A549 (cell line): Measurements from ENCODE around the gene FAM228B.

Source experiments
- CBX2 ChIP-seq: fragments of 200-600 bp; sonication (generic); IDR thresholded peaks from 2 replicates; pipeline ENCODE4 v1.6.1; 2016; ENCODE audit warnings: low read depth, mild to moderate bottlenecking, borderline replicate concordance
- CHD4 ChIP-seq: fragments of 200-600 bp; sonication (generic); IDR thresholded peaks from 2 replicates; pipeline ENCODE4 v1.6.1; 2016; ENCODE audit warnings: antibody characterized with exemption, mild to moderate bottlenecking, borderline replicate concordance
- CTCF ChIP-seq: fragments of >200 bp; sonication (Bioruptor Twin); formaldehyde crosslinking; IDR thresholded peaks from 3 replicates; pipeline ENCODE4 v1.5.1; 2016
- ELK1 ChIP-seq: fragments of 150-350 bp; IDR thresholded peaks from 2 replicates; pipeline ENCODE4 v1.6.1; 2014; ENCODE audit warnings: low read depth, mild to moderate bottlenecking, low read length
- ESRRA ChIP-seq: fragments of 150-350 bp; IDR thresholded peaks from 2 replicates; pipeline ENCODE4 v1.6.1; 2014; ENCODE audit warnings: mild to moderate bottlenecking, low read length, borderline replicate concordance
- KDM1A ChIP-seq: fragments of 200-600 bp; sonication (generic); IDR thresholded peaks from 2 replicates; pipeline ENCODE4 v1.6.1; 2016; ENCODE audit warnings: low read depth, mild to moderate bottlenecking
- MAZ ChIP-seq: fragments of 150-350 bp; IDR thresholded peaks from 2 replicates; pipeline ENCODE4 v1.6.1; 2014; ENCODE audit warnings: antibody characterized with exemption, low read depth, low read length, borderline replicate concordance
- POLR2A ChIP-seq: IDR thresholded peaks from 2 replicates; pipeline ENCODE4 v1.6.1; 2012; ENCODE audit warnings: mild to moderate bottlenecking, low read length

GRCh38 chr2:24206714-24207113, 83.4 kb downstream of the FAM228B start:
- TF ChIP-seq ESRRA (no peak), MAZ (no peak), CHD4 (no peak), KDM1A (no peak), CTCF (no peak), ELK1 (no peak), POLR2A (no peak), CBX2 (no peak)
